Measurements from ENCODE around the gene MUC5AC. TPM values are rescaled to one million over a fixed set of nuclear protein-coding genes. Genes with fewer than 3 reads are reported as not detected.

MUC5AC gene
- total and polyA plus RNA-seq, 2 of the 13 experiments (the other 11 are each of a cell fraction or from before 2014, with no cell fraction given): under 0.01 TPM; not detected in 1

DNA sequence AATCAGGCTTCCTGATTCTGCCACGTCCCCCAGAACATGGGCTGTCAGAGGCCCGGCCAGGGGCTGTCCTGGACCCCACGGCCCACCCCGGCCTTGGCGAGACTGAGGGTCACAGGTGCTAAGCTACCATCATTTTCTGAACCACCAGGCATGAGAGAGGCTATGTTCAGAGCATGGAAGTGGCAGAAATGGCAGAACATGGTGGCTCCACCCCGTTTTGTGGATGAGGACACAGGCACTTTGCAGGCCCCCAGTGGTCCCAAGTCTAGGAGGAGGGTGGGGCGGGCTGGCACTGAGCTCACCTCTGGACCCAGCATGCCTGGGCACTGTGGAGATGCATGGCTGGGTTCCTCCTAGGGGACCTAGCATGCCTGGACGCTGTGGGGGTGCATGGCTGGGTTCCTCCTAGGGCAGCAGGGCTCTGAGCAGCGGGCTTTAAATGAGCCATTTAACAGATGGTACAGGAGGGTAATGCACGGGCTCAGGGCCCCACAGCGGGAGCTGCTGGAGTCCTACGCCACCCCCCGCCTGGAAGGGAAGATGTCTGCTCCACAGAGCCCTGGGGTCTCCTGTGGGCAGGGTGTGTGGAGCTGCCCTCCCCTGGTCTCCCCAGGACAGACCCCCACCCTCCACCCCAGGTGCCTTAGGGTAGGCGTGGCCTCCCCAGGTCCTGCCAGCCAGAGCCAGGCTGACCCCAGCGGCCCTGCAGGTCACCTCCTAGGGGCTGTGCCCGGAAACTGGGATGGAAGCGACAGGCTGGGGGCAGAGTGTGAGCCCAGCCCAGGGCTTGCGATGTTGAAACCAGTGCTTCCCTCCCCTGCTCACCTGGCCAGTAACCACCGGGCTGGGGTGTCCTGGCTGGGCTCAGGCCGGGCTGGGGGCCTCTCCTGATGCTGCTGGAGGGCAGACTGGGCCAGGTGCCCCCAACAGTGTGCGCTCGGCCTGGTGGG is 6.1 kb upstream of the MUC5AC start:
- ATAC-seq (peak; percentile 25), FAIRE-seq (no peak), DNase-seq (ENCODE audit: low spot score) (no peak)
- no TSS peak for BruUV-seq (replicated peaks)
- ChIA-PET POLR2A (interaction anchor here (1.5 kb wide), 1 partner anchor 111 kb away, joined by 3 read pairs; no protein-coding TSS in a partner anchor), CTCF (ENCODE audit: low intra/inter-chr PET ratio, low total read pairs) (no interaction called here)
- Histone ChIP-seq H3K27me3 (ENCODE audit: control insufficient read depth in 1 of 2, insufficient read depth in 2 of 2, low read length in 2 of 2) (peaks cover 8 to 38% of the 10 kb centered on the region in 2 experiments; a peak in 4 of 5 replicates), H3K4me1 (ENCODE audit: insufficient read depth, low read length) (peaks cover 29% of the 10 kb centered on the region), H3K27ac (ENCODE audit: extremely low read length, insufficient read depth, low read length) (no peak overlapping the region), H3K9ac (ENCODE audit: insufficient read depth, low read depth, low read length) (no peak overlapping the region), H3K4me2 (ENCODE audit: low read depth, low read length) (no peak overlapping the region), H4K20me1 (ENCODE audit: insufficient read depth, low read length) (no peaks in the 10 kb centered on the region), H2AFZ (ENCODE audit: low read length) (no peak overlapping the region), H3K79me2 (ENCODE audit: insufficient read depth, low read length) (no peaks in the 10 kb centered on the region), H3K9me3 (ENCODE audit: low read length) (no peaks in the 10 kb centered on the region), H3K36me3 (replicated peaks in 1 of 2; ENCODE audit: control insufficient read depth in 1 of 2, insufficient read depth in 2 of 2, low read length in 2 of 2) (no peaks in the 10 kb centered on the region), H3K4me3 (replicated peaks in 1 of 3; ENCODE audit: insufficient read depth in 1 of 3, low read depth in 2 of 3, low read length in 3 of 3) (no peak overlapping the region)
- intact Hi-C loops (cut with micrococcal nuclease; ENCODE audit: unreplicated experiment): no loop called here
- WGBS (ENCODE audit: low lambda C conversion rate): 34% methylated on average over 8 of the region's 22 CpGs
- TF ChIP-seq U2AF2 (IDR thresholded peaks at IDR 0.05; ENCODE audit: low read depth, low read length) (no peak), ZNF567 (CRISPR knock-in tag; IDR thresholded peaks at IDR 0.05; ENCODE audit: borderline replicate concordance) (no peak), RERE (CRISPR knock-in tag; IDR thresholded peaks at IDR 0.05; ENCODE audit: low read depth) (no peak), ZNF841 (CRISPR knock-in tag; IDR thresholded peaks at IDR 0.05; ENCODE audit: borderline replicate concordance) (no peak), ZNF720 (CRISPR knock-in tag; IDR thresholded peaks at IDR 0.05) (no peak)
- in situ Hi-C loops (cut with HindIII; ENCODE audit: extremely low pct_ligation_motif_present, low pct_unique_long_range_greater_than_20kb): no loop called here

Data from HepG2 (cell line).